Stromal cell of bone marrow (primary cell): Measurements from ENCODE around the gene TRPC3.
"Not testable (repeated sequence)": the region's sequence is repeated elsewhere in the genome, so short reads cannot be mapped to it uniquely, and the experiment has no call there.

Source experiments
- DNase-seq: peaks from one replicate; pipeline ENCODE4 v3.0.0-alpha.2; 2012; ENCODE audit warnings: low read depth

The TRPC3 gene

DNA sequence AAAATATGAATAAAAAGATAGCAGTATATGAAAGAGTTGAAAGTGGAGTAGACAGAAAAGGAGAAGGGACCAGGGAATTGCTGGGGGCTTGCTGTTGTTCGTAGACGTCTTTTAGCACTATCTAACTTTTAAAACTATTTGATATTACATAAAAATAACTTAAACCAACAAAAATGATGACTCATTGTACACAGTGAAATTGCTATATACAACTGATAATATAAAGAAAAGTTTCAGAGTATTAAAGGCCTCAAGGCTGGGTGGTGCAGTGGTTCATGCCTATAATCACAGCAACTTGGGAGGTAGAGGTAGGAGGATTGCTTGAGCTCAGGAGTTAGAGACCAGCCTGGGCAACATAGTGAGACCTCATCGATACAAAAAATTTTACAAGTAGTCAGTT lies 5.2 kb downstream of the TRPC3 start:
- DNase-seq = no peak

DNA sequence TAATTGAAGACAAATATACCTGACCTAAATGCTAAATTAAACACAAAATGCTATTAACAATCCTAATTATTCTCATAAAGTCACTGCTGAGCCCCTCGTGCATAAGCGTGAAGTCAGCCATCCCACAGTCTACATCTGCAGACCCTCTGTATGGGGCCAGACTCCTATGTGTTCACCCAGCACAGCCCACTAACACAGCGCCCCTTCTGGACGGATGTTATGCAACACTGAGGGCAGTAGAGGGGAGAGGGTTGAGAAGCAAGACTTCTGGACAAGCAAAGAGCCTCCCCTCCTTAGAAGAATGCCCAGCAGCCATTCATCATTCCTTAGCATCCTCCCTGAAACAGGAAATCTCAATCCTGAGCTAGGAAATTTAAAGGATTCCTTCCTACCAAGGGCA lies 7.9 kb downstream of the TRPC3 start:
- no peak for DNase-seq

DNA sequence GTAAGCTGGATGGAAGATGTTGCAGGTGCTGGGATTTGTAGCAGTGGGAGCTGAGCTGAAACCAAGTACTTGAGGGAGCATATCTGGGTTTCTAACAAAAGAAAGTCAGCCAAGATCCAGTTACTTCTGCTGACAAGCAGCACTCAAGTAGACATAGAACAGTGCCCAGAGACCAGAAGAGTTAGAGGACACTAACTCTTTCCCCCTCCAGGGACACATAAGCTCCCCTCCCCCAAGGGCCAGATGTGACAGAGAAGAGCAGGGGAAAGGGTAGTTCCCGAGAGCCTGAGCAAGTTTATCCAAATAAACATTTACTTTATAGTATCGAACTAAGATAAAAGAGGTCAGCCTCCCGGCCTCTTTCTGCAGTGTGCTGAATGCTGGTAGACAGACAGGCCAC lies 12.2 kb downstream of the TRPC3 start:
- DNase-seq = no peak

DNA sequence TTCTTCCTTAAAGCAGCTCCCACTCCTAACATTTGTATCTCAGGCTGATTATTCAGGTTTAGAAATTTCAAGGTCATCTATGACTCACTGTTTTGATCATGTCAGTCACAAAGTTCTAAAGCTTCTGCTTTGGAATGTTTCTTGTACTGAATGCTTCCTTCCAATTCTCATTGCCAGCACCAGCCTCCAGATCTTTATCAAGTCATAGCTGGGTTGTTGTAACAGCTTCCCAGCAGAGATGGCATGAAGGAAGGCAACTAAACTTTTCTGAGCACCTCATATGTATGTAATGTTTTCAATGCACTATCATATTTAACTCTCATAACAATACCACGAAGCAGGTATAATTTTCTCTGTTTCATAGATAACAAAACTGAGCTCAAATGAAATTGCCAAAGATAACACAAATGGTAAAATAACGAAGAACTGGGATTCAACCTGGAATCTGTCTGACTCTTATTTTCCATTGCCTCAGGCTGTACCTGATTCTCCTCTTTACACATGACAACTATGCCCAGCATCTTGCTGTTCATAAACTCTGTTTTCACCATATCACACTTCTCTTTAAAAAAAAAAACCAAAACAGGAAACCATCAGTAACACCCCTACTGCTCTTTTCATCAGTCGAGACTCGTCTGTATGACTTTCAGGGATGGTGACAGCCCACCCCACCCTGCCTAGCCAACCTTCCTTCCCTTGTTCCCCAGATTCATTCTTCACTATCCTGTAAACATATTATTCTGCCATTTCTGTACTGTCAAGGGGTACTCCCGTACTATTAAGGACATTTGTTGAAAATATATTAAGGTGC lies 13.4 kb downstream of the TRPC3 start:
- no peak for DNase-seq

DNA sequence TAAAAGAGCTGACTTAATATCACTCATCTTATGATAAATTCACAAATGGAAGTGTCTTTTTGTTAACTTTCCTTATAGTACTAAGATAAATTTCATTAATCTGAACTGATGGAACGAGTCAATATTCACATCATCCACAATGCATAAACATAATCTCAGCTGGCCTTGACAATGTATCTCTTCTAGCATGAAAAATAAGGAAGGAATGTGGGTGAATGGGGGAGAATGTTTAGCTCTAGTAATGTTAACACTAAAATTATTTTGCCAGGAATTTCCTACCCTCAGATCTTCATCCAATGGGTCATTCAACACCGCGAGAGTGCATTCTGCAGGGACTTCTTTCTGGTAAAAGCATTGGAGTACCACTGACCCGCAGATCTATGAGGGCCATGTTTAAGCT lies 15.8 kb downstream of the TRPC3 start:
- no peak for DNase-seq

DNA sequence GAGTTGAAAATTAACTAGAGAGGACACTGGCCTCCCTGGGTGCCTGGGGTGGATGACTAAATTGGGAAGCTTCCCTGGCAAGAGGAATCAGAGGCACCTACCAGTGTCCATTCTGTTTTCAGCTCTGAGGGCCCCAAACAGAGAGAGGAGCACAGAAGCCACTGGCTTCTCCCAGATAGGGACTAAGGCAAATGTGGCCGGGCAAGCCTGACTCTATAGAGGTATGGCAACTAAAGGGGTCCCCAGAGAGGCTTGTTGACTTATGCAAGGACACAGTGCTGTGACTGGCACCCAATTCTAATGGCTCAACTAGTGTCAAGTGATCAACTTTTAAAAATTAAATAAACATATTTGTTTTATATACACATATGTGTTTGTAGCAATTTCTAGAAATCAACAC lies 17.2 kb downstream of the TRPC3 start:
- DNase-seq = no peak

DNA sequence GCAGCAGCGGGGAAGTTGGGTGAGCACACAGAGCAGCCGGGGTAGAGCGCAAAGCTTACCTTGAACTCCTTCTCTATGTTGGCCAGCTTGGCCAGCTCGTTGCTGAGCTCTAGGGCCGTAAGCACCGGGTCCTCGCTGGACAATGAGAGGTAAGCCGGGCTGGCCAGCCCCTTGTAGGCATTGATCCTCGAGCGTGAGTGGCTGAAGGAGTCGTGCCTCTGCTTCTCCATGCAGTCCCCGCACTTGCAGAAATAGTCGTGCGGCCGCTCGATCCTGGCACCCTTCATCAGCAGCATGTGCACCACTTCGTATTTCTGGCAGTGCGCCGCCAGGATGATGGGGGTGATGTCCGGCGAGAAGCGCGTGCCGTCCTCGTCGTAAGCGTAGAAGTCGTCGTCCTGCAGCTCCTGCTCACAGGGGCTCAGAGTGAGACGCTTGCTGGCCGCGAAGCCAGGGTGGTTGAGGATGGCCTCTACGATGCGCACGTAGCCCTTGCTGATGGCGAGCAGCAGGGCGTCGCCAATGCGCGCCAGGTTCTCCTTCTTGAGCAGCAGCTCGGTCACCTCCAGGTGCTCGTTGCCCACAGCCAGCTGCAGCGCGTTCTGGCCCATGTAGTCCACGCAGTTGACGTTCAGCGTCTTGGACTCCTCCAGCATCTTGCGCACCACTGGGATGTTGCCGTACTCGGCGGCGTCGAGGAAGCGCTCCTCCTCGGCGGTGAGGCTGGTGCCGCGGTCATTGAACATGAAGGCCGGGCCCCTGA lies 19.5 kb downstream of the TRPC3 start:
- DNase-seq = no peak

DNA sequence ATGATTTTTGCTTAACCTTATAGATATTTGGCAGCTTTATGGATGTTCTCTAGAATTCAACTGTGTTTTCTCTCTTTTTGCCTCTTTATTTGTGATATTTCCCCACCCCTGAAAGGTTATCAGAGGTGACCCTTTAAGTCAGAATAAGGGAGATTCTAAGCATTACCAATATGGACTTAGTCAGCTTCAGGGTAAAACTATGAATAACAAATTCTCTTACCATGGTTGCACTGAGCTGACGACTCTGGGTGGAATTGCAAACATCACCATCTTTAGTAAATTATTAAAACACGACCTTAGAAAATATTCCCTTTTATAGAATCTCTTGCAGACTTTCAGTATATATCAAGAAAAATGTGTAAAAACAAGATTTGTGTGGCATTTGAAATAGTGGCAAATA lies 21.6 kb downstream of the TRPC3 start:
- DNase-seq = no peak

DNA sequence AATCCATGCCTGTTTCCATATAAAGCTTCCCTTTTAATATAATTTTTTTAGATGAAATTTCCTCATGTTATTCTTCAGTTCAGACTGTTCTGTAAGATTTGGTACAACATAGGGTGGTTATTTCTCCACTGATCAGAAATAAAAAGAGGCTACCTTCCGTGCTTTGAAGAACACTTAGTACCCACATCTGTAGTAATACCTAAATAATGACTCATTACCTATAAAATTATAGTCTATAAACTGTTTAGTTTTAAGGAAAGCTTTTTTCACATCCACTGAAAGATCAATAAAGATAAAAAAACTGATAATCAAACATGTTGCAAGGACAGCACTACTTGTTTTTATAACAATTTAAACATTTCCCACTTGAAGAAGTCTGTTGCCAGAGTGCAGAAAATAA lies 23.9 kb downstream of the TRPC3 start:
- no peak for DNase-seq

DNA sequence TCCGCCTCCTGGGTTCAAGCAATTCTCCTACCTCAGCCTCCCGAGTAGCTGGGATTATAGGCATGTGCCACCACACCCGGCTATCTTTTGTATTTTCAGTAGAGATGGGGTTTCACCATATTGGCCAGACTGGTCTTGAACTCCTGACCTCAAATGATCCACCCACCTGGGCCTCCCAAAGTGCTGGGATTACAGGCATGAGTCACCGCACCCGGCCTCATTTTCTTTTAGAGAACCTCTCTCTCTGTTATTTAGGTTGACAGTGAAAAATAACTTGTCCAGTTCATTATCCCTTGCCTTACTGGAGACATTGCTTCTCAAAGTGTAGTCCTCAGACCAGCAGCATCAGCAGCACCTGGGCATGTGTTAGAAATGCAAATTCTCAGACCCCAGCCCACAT lies 25.4 kb downstream of the TRPC3 start:
- DNase-seq = not testable (repeated sequence)

DNA sequence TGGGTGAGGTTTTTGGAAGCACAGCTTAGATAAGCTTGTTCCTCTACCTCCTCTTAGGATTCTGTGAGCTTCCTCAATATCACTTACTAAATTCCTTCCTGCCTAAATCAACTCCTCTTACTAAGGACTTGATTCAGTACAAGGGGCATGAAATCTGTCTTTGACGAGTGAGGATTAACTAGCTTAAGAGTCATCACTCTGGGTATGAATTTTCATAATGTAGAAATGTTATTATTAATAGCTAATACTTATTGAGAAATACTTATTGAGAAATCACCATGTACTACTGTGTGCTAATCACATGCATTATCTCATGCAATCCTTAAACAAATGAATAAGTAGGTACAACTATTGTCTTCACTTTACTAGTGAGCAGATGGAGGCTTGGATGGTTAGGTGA lies 28.6 kb downstream of the TRPC3 start:
- no peak for DNase-seq

DNA sequence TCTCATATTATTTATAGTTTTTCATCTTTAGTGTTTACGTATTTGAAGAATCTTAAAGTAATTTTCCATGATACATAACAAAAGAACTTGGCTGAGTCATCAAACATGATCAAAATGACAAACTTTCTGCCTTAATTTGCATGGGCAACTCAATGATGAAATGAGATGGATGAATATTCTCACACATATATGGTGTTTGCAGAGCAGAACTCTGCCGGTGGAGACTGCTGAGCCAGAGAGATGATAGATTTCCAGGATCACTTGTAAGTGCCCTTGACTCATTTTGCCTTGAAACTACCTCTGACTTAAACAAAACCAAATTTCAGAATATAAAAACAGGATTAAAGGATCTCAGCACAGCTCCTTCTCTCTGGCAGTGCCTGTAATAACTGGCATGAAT lies 38.2 kb downstream of the TRPC3 start:
- no peak for DNase-seq

DNA sequence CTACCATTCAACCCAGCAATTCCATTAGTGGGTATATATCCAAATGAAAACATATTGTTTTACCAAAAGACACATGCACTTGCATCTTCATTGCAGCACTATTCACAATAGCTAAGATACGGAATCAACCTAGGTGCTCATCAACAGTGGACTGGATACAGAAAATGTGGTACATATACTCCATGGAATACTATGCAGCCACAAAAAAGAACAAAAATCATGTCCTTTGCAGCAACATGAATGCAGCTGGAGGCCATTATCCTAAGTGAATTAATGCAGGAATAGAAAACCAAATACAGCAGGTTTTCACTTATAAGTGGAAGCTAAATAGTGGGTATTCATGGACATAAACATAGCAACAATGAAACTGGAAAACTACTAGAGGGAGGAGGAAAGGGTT lies 43.5 kb downstream of the TRPC3 start:
- DNase-seq = no peak

DNA sequence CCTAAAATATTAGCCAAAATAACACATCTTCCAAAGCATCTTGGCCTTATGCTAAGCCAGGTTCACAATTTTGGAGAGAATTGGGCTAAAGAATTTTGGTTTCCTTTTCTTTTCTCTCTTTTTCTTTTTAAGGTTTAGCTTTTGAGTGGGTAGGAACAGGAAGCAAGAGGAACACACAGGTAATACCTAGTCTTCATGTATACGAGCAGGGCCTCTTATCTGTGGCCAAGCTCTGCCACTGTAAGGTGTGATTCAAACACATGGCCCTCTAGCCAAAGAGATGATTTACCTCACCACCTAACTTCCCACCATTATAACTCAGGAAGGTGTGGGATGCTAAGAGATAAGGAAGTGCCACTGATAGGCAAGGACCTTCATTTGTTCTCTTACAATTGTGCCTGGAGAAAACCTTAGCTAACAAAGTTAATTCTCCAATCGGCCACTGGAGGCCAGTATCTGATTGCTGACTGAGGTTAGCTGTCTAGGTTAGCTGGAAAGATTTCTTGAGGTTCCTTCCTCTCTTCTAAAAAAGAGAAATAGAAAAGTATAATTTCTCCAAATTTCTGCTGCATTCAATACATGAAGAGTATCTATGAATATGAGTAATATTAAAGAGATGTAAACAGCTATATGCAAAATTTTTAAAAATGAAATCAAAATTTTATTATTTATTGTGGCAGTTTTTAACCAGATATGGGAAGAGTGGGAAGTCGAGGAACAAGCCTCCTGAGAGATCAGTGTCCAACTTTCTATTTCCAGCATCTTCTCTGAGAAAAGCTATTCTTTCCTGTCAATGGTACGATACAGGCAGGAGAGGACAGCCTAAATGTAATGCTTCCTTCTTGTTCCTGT lies 51.5 kb downstream of the TRPC3 start:
- peak; percentile 44 for DNase-seq

DNA sequence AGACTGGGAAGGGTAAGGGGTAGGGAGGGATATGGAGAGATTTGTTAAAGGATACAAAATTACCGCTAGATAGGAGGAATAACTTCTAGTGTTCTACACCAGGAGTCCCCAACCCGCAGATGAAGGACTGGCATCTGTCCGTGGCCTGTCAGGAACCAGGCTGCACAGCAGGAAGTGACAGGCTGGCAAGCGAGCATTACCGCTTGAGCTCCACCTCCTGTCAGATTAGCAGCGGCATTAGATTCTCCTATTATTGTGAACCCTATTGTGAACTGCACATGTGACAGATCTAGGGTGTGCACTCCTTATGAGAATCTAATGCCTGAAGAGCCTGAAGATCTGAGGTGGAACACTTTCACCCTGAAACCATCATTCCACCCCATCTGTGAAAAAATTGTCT lies 53.7 kb downstream of the TRPC3 start:
- DNase-seq = no peak

DNA sequence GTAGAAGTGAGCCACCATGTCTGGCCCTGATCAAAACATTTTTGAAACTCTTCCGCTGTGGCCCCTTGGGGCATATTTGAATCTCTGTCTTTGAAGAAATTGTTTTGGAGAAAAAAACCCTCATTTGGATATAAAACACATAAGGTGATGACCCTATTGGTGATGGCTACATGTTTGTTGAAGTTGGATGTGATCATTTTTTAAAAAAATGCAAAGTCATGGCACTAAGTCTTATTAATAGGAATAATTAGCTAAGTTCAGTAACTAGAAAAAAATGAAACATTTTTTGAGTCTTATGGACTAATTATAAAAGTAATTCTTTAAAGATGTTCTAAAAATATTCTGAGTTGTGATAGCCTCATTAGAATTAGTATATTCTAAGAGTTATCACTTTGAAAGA lies 63.7 kb downstream of the TRPC3 start:
- DNase-seq = no peak

DNA sequence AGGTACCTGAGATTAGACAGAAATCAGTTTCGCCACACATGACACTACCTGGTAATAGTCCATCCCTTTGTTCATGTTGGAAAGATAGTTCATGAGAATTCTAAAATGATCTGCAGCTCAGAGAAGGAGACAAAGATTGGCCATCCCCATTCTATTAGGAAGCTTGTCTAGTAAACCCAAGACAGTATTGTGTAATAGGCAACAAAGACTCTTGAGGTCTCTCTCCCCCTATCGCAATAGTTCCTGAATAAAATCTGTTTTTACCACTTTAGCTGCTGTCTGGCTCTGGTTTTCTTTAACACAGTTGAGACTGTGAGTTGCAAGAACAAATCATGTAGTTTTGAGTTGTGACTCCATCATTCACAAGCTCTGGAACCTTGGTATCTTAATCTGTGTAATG lies 66.7 kb downstream of the TRPC3 start:
- DNase-seq = no peak

DNA sequence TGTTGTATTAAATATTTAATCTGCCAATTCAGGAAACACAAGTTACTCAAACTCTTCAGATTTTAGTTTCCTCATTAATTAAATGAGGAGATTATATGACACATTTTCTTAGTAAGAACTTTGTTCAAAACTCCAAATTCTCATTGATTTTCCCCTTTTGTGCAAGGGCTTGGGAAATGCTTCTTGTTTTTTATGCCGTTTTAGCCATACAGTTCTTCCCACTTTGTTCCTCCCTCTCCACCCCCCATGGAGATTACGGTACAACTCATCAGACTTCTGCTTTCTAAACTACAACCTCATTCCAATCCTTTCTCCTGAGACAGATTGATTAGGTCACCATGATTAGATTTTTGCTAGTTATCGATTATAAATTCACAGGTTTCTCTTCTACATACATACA lies 70.7 kb downstream of the TRPC3 start:
- DNase-seq = no peak

DNA sequence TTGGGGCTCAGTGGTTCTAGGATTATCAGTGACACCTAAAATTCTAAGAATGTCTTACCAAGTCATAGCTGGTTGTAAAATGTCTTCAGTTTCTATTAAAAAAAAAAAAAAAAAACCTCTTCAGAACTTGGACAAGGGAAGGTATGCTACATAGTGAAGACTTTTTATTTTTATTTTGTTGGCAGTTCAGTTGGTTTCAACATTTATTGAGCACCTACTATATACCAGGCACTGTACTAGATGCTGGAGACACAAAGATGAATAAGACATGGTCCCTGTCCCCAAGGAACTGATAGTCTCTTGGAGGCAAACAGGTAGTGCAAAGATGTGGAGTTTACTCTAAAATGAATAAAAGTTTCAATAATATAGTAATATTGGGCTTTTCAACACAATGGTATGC lies 72.7 kb downstream of the TRPC3 start:
- DNase-seq = no peak

DNA sequence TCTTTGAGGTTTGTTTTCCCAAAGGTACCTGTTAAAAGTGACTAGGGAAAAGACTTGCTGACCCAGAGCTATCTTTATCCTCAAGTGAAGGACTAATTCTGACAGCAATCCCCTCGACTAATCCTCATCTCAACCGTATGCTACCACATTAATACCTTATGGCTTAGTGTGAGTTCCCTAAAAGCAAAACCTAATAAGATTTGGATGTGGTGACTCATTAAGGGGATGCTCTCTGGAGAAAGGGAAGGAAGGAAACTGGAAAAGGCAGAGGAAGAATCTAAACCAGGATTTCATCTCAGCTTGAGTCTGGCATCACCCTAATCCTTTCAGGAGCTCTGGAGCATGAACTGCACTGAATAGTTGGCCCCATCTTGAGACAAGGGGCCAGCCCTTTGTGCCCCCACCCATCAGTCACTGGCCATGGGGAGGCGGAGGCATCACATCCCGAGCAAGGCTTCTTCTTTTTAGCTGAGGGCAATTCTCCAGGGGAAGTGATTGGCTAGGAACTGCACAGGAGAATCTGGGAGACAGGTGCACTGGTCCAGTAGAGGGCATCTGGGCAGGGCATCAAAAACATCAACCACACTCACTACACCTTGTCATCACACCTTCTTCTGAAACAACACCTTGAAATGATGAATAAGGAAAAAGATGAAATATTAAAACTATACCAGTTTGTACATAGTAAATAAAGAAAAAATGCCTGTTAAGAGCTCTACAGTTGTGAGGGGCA lies 74.7 kb downstream of the TRPC3 start:
- no peak for DNase-seq

DNA sequence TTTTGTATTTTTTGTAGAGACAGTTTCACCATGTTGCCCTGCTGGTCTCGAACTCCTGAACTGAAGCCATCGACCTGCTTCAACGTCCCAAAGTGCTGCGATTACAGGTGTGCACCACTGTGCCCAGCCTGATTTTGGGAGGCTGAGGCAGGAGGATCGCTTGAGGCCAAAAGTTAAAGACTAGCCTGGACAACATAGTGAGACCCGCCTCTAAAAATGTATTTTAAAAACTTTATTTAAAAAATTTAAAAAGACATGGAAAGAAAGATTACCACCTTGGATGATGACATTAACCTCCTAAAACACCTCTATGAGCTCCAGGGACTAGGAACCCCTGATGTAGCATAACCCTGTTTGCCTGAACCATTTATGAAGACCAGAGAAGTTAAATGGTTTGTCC lies 75.8 kb downstream of the TRPC3 start:
- no peak for DNase-seq

DNA sequence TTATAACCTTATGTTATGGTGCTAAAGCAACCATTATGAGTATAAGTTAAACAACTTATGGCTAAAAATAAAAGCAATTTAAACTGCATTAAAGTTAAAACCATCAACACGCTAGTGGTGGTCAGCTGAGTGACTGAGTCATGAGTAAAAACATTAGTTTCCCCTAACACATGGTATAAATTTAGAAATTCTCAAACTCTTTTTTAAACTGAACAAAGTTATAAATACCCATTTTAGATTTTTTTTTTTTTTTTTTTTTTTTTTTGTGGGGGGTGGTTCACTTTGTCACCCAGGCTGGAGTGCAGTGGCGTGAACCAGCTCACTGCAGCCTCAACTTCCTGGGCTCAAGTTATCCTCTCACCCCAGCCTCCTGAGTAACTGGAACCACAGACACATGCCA lies 76.2 kb downstream of the TRPC3 start:
- no peak for DNase-seq
